IMR-90 (cell line): ENCODE data around the gene TMEM163.

Source experiments
- MAZ ChIP-seq: IDR thresholded peaks from 2 replicates; pipeline ENCODE4 v1.6.1; 2012; ENCODE audit warnings: low read depth, mild to moderate bottlenecking, low read length, improper control_type of control experiment, moderate library complexity, borderline replicate concordance
- POLR2A ChIP-seq: IDR thresholded peaks from 2 replicates; pipeline ENCODE4 v1.6.1; 2012; ENCODE audit warnings: mild to moderate bottlenecking, low read depth, low read length
- RFX5 ChIP-seq: IDR thresholded peaks from 2 replicates; pipeline ENCODE4 v1.8.0; 2012; ENCODE audit warnings: low read depth, mild to moderate bottlenecking, low read length, moderate library complexity
- TF ChIP-seq, protein P1 (sequence below): conservative IDR thresholded peaks from 2 replicates; pipeline ENCODE4 v1.5.1; 2012; ENCODE audit warnings: mild to moderate bottlenecking, low read depth, low read length, improper control_type of control experiment

DNA sequence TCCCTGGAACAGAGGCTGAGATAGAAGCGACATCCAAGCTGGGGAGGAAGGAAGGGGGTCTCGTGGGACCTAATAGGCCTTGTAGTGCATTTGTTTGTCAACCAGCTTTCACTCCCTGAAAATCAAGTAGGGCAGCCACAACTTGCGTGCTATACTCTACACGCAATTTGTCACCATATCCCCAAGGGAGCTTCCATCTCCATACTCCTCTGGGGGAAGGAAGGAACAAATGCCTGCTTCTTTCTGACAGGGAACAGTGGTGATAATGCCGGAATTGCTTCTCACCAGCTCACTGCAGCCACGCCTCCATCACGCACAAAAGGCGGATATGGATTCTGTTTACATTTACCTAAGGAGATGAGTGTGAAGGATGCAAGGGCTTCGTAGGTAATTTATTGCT, 213.4 kb downstream of the TMEM163 start:
- no peak for TF ChIP-seq MAZ
- TF ChIP-seq, protein P1, sequence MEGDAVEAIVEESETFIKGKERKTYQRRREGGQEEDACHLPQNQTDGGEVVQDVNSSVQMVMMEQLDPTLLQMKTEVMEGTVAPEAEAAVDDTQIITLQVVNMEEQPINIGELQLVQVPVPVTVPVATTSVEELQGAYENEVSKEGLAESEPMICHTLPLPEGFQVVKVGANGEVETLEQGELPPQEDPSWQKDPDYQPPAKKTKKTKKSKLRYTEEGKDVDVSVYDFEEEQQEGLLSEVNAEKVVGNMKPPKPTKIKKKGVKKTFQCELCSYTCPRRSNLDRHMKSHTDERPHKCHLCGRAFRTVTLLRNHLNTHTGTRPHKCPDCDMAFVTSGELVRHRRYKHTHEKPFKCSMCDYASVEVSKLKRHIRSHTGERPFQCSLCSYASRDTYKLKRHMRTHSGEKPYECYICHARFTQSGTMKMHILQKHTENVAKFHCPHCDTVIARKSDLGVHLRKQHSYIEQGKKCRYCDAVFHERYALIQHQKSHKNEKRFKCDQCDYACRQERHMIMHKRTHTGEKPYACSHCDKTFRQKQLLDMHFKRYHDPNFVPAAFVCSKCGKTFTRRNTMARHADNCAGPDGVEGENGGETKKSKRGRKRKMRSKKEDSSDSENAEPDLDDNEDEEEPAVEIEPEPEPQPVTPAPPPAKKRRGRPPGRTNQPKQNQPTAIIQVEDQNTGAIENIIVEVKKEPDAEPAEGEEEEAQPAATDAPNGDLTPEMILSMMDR: no peak
- no peak for TF ChIP-seq POLR2A
- no peak for TF ChIP-seq RFX5
